T-helper 17 cell (primary cell): ENCODE measurements around the gene TRNAU1AP. TPM values are rescaled to one million over a fixed set of nuclear protein-coding genes. Genes with fewer than 3 reads are reported as not detected.
A peak's percentile ranks its signal among the peaks of the same experiment; 100 is the strongest.

Experiments used
- ATAC-seq: fragments of 150-1000 bp; cut with Tn5 transposase; 2 replicates; pipeline ENCODE4 v1.10.0; 2021; ENCODE audit warnings: mild to moderate bottlenecking, moderate library complexity
- DNase-seq, 3 donors: peaks; one replicate each; pipeline versions ENCODE4 v3.0.0 to v3.0.0-alpha.2; 2020 to 2021
- H3K9me3 ChIP-seq: one replicate; pipeline ENCODE4 v1.7.0; 2013; ENCODE audit warnings: low read length, mild to moderate bottlenecking; ENCODE audit not compliant: control insufficient read depth, poor library complexity, severe bottlenecking
- H3K27ac Mint-ChIP-seq: one replicate; pipeline ENCODE4 v1.8.0; 2022; ENCODE audit warnings: mild to moderate bottlenecking, moderate library complexity, mixed read lengths
- H3K27me3 Mint-ChIP-seq: one replicate; pipeline ENCODE4 v1.8.0; 2022; ENCODE audit warnings: mixed read lengths
- H3K36me3 Mint-ChIP-seq: one replicate; pipeline ENCODE4 v1.8.0; 2022; ENCODE audit warnings: low read depth, mixed read lengths
- H3K4me1 Mint-ChIP-seq: one replicate; pipeline ENCODE4 v1.8.0; 2022; ENCODE audit warnings: mild to moderate bottlenecking, mixed read lengths
- H3K4me3 Mint-ChIP-seq: one replicate; pipeline ENCODE4 v1.8.0; 2022; ENCODE audit warnings: mild to moderate bottlenecking, moderate library complexity, mixed read lengths
- total RNA-seq, 4 donors: library from RNA in 2 of 4; stranded (reverse) in 2 of 4; gene quantifications; one replicate each; pipeline ENCODE4 v1.2.3 and lab custom pipeline; 2022 to 2026

Gene TRNAU1AP
- total RNA-seq (10 to 100 TPM; 24.5 to 27.9 TPM), total RNA-seq (lab: John Stamatoyannopoulos, UW) (23.1 to 63.7 reads per million in 2 donors)

DNA sequence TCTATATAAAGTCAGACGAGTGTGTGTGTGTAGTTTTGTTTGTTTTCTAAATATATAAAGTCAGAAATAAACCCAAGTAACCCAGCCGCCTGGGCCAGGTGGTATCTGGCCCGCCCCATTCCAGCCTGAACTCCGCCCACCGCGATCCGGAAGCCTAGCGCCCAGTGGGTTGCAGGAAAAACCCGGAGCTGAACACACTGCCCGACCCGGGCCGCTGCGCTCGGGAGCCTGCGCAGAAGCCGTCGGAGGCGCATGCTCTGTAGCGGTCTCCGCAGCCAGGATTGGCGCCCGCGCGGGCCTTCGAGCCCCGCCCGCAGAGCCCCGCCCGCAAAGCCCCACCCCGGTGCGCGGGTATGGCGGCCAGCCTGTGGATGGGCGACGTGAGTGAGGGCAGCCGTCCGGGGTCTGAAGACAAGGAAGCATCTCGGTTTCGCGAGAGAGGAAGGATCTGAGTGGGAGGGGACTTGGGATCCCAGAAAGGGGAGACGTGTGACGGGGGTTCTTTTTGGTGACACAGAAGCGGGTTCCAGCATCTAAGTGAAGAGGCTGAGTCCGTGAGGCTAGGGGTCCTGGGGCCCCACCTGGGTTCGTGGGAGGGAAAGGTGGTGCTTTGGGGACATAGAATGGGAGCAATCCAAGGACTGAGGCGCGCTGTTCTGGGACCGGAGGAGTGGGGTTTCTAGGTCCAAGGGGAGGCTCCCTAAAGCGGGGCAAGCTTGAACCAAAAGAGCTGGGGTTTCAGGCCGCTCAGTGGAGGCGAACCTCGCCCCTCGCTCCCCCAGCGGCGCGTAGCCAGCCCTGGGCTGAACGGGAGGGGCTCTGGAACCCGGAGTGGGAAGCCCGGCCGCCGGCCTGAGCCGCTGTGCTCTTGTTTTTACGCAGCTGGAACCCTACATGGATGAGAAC lies at the start of gene TRNAU1AP:
TSS of gene TRNAU1AP (plus strand) at position 328 of the 906 bp plus-strand sequence. CDS start at position 354, 26 bp downstream.
- ATAC-seq = peak; percentile 97
- peak; percentile 95 to 96 (median 95) for DNase-seq
- Mint-ChIP-seq H3K27me3 (no peaks in the 10 kb centered on the region), H3K27ac (peak within 1 kb of the TSS; percentile 96), H3K36me3 (peaks cover 2% of the 10 kb centered on the region), H3K4me3 (peak within 1 kb of the TSS; percentile 99), H3K4me1 (peaks cover 16% of the 10 kb centered on the region)
- no peaks in the 10 kb centered on the region for H3K9me3 ChIP-seq

DNA sequence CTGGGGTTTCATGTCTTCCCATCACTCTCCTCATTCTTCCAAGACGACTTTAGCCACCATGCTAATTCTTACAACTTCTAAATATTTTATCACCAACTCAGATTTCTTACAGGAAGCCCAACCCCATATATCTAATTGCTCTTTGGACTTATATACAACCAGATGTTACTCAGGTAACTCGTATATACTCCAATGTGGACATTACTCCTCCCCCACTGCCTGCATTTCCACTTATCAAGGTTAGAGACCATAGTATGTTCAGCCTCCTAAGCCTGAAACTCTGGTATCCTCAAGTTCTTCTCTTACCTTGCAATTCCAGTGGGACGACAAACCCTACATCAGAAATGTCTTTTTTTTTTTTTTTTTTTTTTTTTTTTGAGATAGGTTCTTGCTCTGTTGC lies 49.8 kb upstream of the TRNAU1AP start:
- no peak for DNase-seq
- ATAC-seq = no peak
- H3K9me3 ChIP-seq = peaks cover 7% of the 10 kb centered on the region
- Mint-ChIP-seq H3K27ac (no peak overlapping the region), H3K36me3 (no peaks in the 10 kb centered on the region), H3K4me1 (peaks cover 17% of the 10 kb centered on the region), H3K27me3 (no peaks in the 10 kb centered on the region), H3K4me3 (no peak overlapping the region)

DNA sequence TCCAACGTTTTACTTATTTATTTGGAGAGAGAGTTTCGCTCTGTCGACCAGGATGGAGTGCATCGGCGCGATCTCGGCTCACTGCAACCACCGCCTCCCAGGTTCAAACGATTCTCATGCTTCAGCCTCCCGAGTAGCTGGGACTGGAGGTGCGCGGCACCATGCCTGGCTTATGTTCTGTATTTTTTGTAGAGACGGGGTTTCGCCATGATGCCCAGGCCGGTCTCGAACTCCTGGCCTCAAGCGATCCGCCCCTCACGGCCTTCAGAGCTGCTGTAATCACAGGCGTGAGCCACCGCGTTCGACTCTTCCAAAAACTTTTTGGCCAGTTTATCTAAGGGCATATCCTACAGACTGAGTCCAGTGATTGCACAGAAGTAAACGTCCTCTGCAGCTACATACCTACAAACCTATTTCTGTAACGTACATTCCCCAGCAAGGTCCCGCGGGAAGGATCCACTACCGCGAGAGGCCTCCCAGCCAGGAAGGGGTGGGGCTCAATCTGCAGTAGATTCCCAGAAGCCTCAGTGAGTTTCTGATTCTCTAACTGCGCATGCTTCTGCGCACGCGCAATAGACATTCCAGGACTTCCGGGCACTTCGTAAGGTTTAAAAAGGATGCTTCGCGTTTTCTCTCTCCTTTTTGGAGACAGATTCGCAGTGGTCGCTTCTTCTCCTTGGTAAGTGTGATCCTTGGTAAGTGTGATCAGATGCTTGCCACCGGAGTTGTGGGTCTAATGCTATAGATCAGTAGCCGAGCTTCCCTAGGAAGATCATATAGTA lies 47.3 kb upstream of the TRNAU1AP start, which contains the start of gene RCC1:
TSS of gene RCC1 (plus strand) at position 638 of the 782 bp plus-strand sequence. CDS start 23,824 bp downstream, outside the sequence.
- peaks cover 7% of the 10 kb centered on the region for H3K9me3 ChIP-seq
- H3K27me3 Mint-ChIP-seq = no peaks in the 10 kb centered on the region
- peaks cover 39% of the 10 kb centered on the region for H3K4me1 Mint-ChIP-seq
- DNase-seq (peak; percentile 83 to 92 (median 89)), ATAC-seq (peak; percentile 95)
- peak within 1 kb of the TSS; percentile 95 for H3K4me3 Mint-ChIP-seq
- H3K27ac Mint-ChIP-seq = peak within 1 kb of the TSS; percentile 99
- H3K36me3 Mint-ChIP-seq = peaks cover 8% of the 10 kb centered on the region

DNA sequence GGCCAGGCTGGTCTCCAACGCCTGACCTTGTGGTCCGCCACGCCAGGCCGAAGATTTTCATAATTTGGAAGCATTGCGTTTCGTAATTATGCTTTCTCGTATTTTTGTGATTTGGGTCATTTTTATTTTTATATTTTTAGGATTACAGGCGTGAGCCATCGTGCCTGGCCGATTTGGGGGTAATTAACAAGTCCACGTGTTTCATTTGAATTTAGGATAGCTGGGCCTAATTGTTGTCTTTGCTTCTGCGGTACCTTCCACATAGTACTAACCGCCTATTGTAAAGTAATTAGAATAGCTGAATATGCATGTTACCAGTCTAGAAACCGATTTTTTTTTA lies 46.0 kb upstream of the TRNAU1AP start:
- ATAC-seq (no peak), DNase-seq (no peak)
- H3K4me3 Mint-ChIP-seq = peak overlapping the region; percentile 95
- H3K27me3 Mint-ChIP-seq = no peaks in the 10 kb centered on the region
- peak overlapping the region; percentile 99 for H3K27ac Mint-ChIP-seq
- H3K4me1 Mint-ChIP-seq = peaks cover 45% of the 10 kb centered on the region
- H3K36me3 Mint-ChIP-seq = peaks cover 9% of the 10 kb centered on the region
- peaks cover 7% of the 10 kb centered on the region for H3K9me3 ChIP-seq

DNA sequence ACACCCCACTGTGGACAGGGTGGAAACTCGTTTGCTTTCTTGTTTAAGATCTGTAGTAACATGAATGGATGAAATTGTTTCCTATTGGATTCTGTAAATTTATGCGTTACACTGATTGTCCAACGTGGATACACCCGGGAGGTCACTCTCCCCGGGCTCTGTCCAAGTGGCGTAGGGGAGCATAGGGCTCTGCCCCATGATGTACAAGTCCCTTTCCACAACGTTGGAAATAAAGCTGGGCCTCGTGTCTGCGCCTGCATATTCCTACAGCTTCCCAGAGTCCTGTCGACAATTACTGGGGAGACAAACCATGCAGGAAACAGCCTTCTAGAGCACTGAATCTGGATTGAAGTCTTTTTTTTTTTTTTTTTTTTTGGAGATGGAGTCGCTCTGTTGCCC lies 45.6 kb upstream of the TRNAU1AP start:
- H3K36me3 Mint-ChIP-seq = peaks cover 9% of the 10 kb centered on the region
- peaks cover 7% of the 10 kb centered on the region for H3K9me3 ChIP-seq
- H3K27ac Mint-ChIP-seq = peak overlapping the region; percentile 99
- ATAC-seq = no peak
- H3K4me3 Mint-ChIP-seq = peak overlapping the region; percentile 95
- no peak for DNase-seq
- H3K4me1 Mint-ChIP-seq = peaks cover 47% of the 10 kb centered on the region
- no peaks in the 10 kb centered on the region for H3K27me3 Mint-ChIP-seq

DNA sequence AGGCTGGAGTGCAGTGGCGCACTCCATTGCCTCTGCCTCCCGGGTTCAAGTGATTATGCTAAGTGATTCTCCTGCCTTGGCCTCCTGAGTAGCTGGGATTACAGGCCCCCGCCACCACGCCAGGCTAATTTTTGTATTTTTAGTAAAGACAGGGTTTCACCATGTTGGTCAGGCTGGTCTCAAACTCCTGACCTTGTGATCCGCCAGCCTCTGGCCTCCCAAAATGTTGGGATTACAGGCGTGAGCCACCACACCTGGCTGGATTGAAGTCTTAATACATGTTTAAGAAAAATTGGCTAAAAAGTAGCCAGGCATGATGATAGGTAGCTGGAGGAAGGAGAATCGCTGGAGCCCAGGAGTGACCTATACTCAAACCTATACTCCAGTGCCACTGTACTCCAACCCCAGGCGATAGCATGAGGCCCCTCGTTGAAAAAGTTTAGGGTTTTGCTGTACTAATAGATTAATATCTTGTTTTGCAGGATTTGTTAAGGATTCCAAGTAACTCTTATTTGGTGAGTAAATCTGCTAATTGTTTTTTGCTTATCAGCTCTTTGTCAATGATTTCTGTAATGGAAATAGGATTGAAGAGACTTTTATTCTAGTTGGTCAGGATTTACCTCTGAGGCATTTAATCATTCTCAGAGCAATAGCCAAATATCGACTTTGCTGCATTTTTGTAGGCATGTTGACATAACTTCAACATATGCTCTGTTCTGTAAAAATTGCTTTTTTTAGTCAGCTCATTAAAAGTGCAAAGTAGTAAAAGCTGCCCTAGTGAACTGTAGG lies 45.0 kb upstream of the TRNAU1AP start:
- peaks cover 7% of the 10 kb centered on the region for H3K9me3 ChIP-seq

DNA sequence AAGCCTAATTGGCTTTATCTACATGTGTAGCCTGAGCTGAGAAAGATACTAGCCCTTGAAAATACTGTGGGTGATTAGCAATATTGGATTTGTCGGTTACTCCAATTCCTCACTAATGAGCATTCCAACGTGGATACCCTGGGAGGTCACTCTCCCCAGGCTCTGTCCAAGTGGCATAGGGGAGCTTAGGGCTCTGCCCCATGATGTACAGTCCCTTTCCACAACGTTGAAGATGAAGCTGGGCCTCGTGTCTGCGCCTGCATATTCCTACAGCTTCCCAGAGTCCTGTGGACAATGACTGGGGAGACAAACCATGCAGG lies 44.5 kb upstream of the TRNAU1AP start:
- peak overlapping the region; percentile 95 for H3K4me3 Mint-ChIP-seq
- no peaks in the 10 kb centered on the region for H3K27me3 Mint-ChIP-seq
- DNase-seq (no peak), ATAC-seq (no peak)
- H3K27ac Mint-ChIP-seq = peak overlapping the region; percentile 99
- H3K4me1 Mint-ChIP-seq = peaks cover 50% of the 10 kb centered on the region
- H3K9me3 ChIP-seq = peaks cover 7% of the 10 kb centered on the region
- H3K36me3 Mint-ChIP-seq = peaks cover 14% of the 10 kb centered on the region

More for the DNA sequence above, 45.0 kb upstream of the TRNAU1AP start:
- ATAC-seq (no peak), DNase-seq (no peak)
- peaks cover 53% of the 10 kb centered on the region for H3K4me1 Mint-ChIP-seq
- H3K27me3 Mint-ChIP-seq = no peaks in the 10 kb centered on the region
- H3K36me3 Mint-ChIP-seq = peaks cover 14% of the 10 kb centered on the region
- peak overlapping the region; percentile 99 for H3K27ac Mint-ChIP-seq
- peak overlapping the region; percentile 95 for H3K4me3 Mint-ChIP-seq

DNA sequence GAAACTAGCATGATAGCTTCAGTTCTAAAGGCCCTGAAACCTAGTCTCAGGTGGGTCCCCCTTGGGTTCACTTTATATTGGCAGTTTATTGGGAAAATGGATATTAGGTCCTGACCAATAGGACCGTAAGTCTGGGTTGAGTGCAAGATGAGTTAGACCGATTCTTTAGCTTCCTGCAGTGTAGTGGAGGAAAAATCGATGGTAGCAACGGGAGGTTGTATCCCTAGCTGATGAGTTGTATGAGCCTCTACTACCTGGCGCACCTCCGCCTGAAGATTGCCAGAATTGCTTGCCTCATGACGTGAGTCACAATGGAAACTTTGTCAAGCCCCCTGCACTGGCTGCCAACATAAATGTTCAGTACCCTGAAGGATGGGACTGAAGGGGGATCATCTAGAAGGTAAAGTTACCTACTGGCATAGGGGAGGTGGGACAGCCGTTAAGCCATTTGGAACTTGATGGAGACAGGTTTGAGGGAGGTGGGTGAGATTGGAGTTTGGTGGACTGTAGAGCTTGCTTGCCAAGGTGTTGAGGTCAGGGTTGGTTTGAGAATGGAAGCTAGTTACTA lies 43.1 kb upstream of the TRNAU1AP start:
- ATAC-seq (no peak), DNase-seq (no peak)
- Mint-ChIP-seq H3K4me3 (peak overlapping the region; percentile 95), H3K27me3 (no peaks in the 10 kb centered on the region), H3K36me3 (peaks cover 14% of the 10 kb centered on the region), H3K27ac (peak overlapping the region; percentile 99), H3K4me1 (peaks cover 50% of the 10 kb centered on the region)
- H3K9me3 ChIP-seq = peaks cover 7% of the 10 kb centered on the region

DNA sequence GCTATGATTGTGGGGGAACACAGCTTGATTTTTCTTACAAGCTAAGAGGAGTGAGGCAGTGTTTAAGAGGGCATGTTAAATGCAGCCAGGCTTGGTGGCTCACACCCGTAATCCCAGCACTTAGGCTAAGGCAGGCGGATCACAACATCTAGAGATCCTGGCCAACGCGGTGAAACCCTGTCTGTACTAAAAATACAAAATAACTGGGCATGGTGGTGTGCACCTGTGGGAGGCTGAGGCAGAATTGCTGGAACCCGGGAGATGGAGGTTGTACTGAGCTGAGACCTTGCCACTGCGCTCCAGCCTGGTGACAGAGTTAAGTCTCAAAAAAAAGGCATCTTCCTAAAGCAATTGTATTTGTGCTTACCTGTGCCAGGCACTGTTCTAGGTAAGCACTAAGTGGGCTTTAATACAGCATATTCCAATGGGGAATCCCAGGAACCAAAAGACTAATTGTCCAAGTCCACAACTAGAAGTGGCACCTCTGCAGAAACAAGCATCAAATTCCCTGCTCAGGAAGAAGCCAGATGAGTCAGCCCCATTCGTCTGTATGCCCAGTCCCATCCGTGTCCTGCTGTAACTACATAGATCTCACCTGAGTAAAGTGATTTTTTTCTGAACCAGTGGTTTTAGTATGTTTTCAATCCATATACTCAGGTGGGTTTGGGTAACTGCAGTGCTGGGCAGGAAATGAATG lies 42.5 kb upstream of the TRNAU1AP start:
- H3K4me1 Mint-ChIP-seq = peaks cover 46% of the 10 kb centered on the region
- H3K27ac Mint-ChIP-seq = peak overlapping the region; percentile 99
- ATAC-seq (peak; percentile 14), DNase-seq (no peak)
- peaks cover 7% of the 10 kb centered on the region for H3K9me3 ChIP-seq
- no peaks in the 10 kb centered on the region for H3K27me3 Mint-ChIP-seq
- peaks cover 14% of the 10 kb centered on the region for H3K36me3 Mint-ChIP-seq
- peak overlapping the region; percentile 95 for H3K4me3 Mint-ChIP-seq

DNA sequence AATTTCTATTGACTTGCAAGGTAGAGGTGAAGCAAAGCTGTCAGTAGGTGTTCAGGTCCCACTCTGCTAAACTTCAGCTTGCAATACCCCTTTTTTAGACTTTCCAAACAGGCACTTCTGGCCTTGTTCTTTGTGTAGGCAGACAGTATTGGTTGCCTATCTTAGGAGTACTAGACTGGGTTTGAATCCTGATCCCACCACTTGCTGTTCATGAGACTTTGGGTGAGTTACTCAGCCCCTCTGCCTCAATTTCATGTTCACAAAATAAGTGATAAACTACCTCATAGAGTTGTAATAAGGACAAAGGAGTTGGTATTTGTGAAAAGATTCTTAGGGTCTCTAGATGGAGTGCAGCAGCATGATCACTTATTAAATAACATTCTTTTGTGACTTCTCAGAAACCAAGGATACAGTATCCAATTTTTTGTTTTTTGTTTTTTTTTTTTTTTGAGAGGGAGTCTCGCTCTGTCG lies 41.9 kb upstream of the TRNAU1AP start:
- ATAC-seq = no peak
- no peaks in the 10 kb centered on the region for H3K27me3 Mint-ChIP-seq
- H3K27ac Mint-ChIP-seq = peak overlapping the region; percentile 99
- DNase-seq = no peak
- H3K4me3 Mint-ChIP-seq = peak overlapping the region; percentile 95
- H3K9me3 ChIP-seq = peaks cover 7% of the 10 kb centered on the region
- H3K36me3 Mint-ChIP-seq = peaks cover 14% of the 10 kb centered on the region
- peaks cover 41% of the 10 kb centered on the region for H3K4me1 Mint-ChIP-seq

DNA sequence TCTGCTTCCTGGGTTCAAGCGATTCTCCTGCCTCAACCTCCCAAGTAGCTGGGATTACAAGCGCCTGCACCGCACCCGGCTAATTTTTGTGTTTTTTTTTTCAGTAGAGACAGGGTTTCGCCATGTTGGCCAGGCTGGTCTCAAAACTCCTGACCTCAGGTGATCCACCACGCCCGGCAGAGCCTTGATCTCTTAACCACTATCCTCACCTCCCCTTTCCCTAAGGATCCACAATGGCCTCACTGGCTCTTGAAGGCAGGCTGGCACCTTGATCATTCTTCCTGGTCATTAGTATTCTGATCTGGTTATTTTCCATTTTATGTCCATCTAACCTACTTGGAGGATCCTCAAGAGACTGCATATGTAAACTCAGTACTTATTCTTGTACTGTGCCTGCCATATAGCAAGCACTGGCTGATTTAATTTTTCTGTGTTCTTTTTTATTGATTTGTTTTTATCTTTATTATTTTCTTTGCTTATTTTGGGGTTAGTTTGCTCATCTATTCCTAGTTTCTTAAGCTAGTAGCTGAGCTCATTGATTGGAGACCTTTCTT lies 40.8 kb upstream of the TRNAU1AP start:
- Mint-ChIP-seq H3K27me3 (no peaks in the 10 kb centered on the region), H3K36me3 (peaks cover 14% of the 10 kb centered on the region), H3K27ac (peak overlapping the region; percentile 99), H3K4me1 (peaks cover 40% of the 10 kb centered on the region), H3K4me3 (peak overlapping the region; percentile 95)
- DNase-seq = no peak
- peaks cover 2% of the 10 kb centered on the region for H3K9me3 ChIP-seq
- no peak for ATAC-seq
